Subcutaneous abdominal adipose tissue (tissue), 5 donors: ENCODE data around the gene SNX32.

Experiments
- H3K27ac ChIP-seq: one replicate; pipeline ENCODE4 v1.7.0; 2013; ENCODE audit warnings: low read depth, mild to moderate bottlenecking, inconsistent platforms, low read length, moderate library complexity
- H3K27me3 ChIP-seq, 5 donors: one replicate each; pipeline ENCODE4 v1.7.0; 2013; ENCODE audit warnings: low read length in 5 of 5, inconsistent platforms in 1 of 5; ENCODE audit not compliant: control insufficient read depth in 5 of 5, insufficient read depth in 4 of 5
- H3K36me3 ChIP-seq, 5 donors: one replicate each; pipeline ENCODE4 v1.7.0; 2013; ENCODE audit warnings: low read length in 5 of 5; ENCODE audit not compliant: control insufficient read depth in 5 of 5, insufficient read depth in 5 of 5
- H3K4me1 ChIP-seq, 5 donors: one replicate each; pipeline ENCODE4 v1.7.0; 2013; ENCODE audit warnings: low read length in 5 of 5, mild to moderate bottlenecking in 3 of 5, moderate library complexity in 1 of 5; ENCODE audit not compliant: control insufficient read depth in 5 of 5, insufficient read depth in 5 of 5
- H3K4me3 ChIP-seq, 5 donors: one replicate each; pipeline ENCODE4 v1.7.0; 2013; ENCODE audit warnings: low read length in 5 of 5, low read depth in 1 of 5
- H3K9ac ChIP-seq, 5 donors: one replicate each; pipeline ENCODE4 v1.7.0; 2013; ENCODE audit warnings: low read length in 5 of 5, mild to moderate bottlenecking in 4 of 5, moderate library complexity in 3 of 5
- H3K9me3 ChIP-seq, 5 donors: one replicate each; pipeline ENCODE4 v1.7.0; 2013; ENCODE audit warnings: low read length in 5 of 5; ENCODE audit not compliant: control insufficient read depth in 5 of 5
- donor health status: healthy.
- donor health status: healthy.
- donor health status: healthy.
- donor health status: healthy.
- donor health status: healthy.

The SNX32 gene

DNA sequence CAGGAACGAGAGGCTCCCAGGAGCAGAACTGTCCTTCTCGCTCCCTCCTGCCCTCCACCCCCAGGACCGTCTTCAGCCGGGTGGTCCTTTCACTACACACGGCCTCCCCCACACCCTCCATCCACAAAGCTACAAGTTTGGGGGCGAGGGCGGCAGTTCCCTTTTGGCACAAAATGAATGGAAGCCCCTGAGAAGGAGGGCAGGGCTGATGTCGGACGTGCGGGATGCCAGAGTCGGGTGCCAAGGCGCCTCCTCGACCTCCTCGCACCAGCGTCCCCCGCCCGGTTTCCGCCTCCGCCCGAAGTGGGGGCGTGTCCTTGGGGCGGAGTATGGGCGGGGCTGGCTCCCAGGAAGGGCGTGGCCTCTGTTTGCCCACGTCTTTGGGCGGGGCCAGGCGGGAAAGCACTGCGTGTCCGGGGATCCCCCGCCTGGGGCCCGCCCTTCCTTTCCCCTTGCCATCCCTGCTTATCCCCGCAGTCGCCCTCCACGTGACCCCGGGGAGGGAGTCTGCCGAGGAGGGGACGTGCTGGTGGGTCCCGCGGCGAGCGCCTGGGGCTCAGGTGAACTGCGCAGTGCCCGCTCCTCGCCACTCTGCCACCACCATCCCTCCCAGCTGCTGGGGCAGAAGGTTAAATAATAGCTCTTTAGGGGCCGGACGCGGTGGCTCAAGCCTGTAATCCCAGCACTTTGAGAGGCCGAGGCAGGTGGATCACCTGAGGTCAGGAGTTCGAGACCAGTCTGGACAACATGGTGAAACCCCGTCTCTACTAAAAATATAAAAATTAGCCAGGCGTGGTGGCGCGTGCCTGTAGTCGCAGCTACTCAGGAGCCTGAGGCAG is 39.8 kb downstream of the SNX32 start:
- Histone ChIP-seq H3K4me1 (peaks cover 8 to 40% (median 34%) of the 10 kb centered on the region in 5 donors), H3K9ac (peak overlapping the region in 4 of 5 donors; percentile 61 to 82 (median 74)), H3K36me3 (peaks cover 0 to 15% (median 9%) of the 10 kb centered on the region in 5 donors), H3K27me3 (no peaks in the 10 kb centered on the region), H3K9me3 (no peaks in the 10 kb centered on the region), H3K27ac (peak overlapping the region; percentile 62), H3K4me3 (peak overlapping the region; percentile 70 to 85 (median 76))

DNA sequence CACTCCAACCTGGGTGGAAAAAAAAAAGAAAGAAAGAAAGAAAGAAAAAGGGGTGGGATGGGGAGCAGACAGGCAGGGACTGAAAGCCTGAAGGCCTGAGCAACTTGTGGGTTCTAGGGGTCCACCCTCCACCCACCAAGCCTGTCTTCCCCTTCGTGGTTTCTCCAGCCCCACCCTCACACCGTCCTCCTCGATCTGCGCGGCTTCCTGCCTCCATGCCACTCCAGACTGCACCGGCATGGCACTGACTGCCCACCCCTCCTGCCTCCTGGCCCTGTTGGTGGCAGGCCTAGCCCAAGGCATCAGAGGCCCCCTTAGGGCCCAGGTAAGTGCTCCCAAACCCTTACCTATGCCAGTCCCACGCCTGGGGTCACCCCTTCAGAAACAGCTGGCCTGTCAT is 45.9 kb downstream of the SNX32 start, which contains the start of gene CTSW:
TSS of gene CTSW (plus strand) at position 221 of the 400 bp plus-strand sequence. CDS start at position 239, 18 bp downstream.
- Histone ChIP-seq H3K36me3 (peaks cover 0 to 24% (median 21%) of the 10 kb centered on the region in 5 donors), H3K9me3 (no peaks in the 10 kb centered on the region), H3K27ac (no peak within 1 kb of the TSS), H3K27me3 (no peaks in the 10 kb centered on the region), H3K4me3 (no peak within 1 kb of the TSS), H3K9ac (no peak within 1 kb of the TSS), H3K4me1 (no peaks in the 10 kb centered on the region)

DNA sequence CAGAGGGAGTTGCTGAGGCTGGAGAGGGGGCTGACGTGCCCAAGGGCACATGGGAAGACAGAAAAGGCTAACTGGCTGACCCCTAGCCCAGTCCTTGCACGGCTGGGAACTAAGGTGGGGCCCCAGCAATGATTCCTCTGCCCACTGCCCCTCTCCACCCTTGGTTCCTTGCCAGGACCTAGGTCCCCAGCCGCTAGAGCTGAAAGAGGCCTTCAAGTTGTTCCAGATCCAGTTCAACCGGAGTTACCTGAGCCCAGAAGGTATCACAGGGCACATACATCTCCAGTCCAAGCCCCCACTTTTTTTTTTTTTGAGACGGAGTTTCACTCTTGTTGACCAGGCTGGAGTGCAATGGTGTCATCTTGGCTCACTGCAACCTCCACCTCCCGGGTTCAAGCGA is 46.3 kb downstream of the SNX32 start:
- Histone ChIP-seq H3K4me1 (peaks cover 0 to 4% (median 0%) of the 10 kb centered on the region in 5 donors), H3K36me3 (peaks cover 0 to 27% (median 24%) of the 10 kb centered on the region in 5 donors), H3K9me3 (no peaks in the 10 kb centered on the region), H3K27me3 (no peaks in the 10 kb centered on the region), H3K4me3 (no peak overlapping the region), H3K9ac (no peak overlapping the region), H3K27ac (no peak overlapping the region)

DNA sequence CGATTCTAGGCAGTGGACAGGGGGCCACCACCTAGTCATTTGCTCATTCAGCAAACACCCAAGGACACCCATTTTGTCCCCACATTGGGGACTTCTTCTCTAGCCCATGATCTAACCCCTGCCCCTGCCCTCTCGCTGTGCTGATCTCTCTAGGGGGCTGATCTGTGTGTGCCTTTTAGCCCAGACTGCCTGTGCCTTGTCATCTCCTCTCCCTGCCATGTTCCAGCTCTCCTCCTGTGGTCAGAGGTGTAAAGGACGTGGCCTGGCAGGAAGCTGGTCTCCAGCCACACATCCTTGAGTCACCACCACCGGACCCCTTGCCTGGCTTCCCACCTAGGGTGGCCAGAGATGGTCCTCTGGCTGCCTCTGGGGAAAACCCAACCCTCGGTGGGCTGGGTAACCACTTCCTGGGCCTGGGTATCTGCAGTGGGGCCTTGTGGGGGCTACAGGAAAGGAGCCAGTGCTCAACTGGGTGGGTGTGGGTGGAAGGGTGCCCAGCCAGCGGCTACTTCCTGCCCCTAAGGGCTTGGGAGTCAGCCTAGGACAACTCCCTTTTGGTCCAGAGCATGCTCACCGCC is 47.2 kb downstream of the SNX32 start:
- Histone ChIP-seq H3K4me3 (no peak overlapping the region), H3K27ac (no peak overlapping the region), H3K9ac (peak overlapping the region in 1 of 5 donors; percentile 23), H3K36me3 (peaks cover 0 to 36% (median 26%) of the 10 kb centered on the region in 5 donors), H3K27me3 (no peaks in the 10 kb centered on the region), H3K4me1 (peaks cover 0 to 4% (median 0%) of the 10 kb centered on the region in 5 donors), H3K9me3 (no peaks in the 10 kb centered on the region)

DNA sequence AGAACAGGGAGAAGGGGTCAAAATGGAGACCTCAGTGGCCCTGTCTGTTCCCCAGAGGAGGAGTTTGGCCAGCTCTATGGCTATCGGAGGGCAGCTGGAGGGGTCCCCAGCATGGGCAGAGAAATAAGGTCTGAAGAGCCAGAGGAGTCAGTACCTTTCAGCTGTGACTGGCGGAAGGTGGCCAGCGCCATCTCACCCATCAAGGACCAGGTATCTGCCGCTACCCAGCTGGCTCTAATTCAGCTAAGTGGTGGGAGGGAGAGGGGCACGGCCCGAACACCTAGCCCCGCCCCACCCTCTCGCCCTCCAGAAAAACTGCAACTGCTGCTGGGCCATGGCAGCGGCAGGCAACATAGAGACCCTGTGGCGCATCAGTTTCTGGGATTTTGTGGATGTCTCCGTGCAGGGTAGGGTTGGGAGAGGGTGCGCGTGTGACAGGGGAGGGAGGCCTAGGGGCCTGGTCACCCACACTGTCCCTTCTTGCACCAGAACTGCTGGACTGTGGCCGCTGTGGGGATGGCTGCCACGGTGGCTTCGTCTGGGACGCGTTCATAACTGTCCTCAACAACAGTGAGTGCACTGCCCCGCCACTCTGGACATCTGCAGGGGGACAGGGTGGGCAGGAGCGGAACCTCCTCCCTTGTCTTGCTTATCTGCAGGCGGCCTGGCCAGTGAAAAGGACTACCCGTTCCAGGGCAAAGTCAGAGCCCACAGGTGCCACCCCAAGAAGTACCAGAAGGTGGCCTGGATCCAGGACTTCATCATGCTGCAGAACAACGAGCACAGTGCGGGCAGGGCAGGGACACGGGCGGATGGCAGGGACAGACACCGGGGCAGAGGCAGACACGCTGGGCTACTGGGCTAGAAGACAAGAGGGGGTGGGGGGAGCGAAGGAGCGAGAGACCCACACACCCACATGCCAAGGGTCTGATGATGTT is 48.6 kb downstream of the SNX32 start:
- peaks cover 5 to 44% (median 34%) of the 10 kb centered on the region in 5 donors for H3K36me3 ChIP-seq
- no peak overlapping the region for H3K9ac ChIP-seq
- no peak overlapping the region for H3K4me3 ChIP-seq
- H3K27ac ChIP-seq: no peak overlapping the region
- H3K27me3 ChIP-seq: no peaks in the 10 kb centered on the region
- no peaks in the 10 kb centered on the region for H3K9me3 ChIP-seq
- peaks cover 0 to 6% (median 3%) of the 10 kb centered on the region in 5 donors for H3K4me1 ChIP-seq

DNA sequence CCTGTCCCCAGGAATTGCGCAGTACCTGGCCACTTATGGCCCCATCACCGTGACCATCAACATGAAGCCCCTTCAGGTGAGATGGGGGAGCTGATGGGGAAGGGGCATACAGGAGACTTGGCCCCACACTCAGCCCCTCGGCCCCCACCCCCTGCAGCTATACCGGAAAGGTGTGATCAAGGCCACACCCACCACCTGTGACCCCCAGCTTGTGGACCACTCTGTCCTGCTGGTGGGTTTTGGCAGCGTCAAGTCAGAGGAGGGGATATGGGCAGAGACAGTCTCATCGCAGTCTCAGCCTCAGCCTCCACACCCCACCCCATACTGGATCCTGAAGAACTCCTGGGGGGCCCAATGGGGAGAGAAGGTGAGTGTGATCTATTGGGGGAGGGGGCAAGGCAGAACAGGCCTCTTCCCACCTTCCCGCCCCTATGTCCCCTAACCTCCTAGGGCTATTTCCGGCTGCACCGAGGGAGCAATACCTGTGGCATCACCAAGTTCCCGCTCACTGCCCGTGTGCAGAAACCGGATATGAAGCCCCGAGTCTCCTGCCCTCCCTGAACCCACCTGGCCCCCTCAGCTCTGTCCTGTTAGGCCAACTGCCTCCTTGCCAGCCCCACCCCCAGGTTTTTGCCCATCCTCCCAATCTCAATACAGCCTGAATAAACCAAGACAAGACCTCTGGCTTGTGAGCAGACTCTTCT is 49.4 kb downstream of the SNX32 start:
- H3K36me3 ChIP-seq: peaks cover 5 to 44% (median 34%) of the 10 kb centered on the region in 5 donors

DNA sequence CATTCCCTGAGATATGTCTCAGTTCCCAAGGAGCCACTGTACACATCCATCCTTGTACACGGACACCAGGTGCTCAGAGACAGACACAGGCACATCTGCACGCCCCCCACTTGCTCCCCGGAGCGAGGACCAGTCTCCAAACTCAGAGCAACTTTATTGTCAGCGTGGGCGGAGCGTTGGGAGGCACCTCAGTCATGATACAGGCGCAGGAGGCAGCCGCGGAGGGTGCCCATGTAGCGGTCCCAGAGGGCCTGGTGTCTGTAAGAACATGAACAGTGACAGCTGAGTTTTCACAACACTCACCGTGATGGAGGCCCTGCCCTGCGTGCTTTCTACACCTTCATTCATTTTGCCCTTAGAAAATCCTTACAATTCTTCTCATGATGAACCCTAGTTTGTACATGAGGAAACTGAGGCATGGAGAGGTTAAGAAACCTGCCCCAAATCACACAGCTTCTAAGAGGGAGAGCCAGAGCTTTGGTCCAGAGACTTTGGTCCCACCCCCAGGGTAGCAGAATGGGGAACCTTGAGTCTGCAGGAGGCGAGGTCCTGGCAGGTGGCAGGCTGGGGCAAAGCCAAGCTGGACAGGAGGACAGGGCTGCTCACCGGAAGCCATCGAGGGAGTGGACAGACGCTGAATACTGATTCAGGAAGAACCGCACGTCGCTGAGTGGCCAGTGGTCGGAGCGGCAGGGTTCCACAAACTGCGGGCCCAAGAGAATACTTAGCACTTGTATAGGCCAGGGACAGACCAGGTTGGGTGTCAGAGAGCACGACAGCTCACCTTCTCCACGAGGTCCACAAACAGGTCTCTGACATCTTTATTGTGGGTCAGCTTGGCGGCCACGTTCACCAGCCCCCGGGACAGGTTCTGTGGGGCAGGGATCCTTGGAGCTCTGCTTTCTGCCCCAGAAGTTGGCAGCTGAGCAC is 50.3 kb downstream of the SNX32 start:
- no peak overlapping the region for H3K4me3 ChIP-seq
- H3K4me1 ChIP-seq: peaks cover 0 to 19% (median 17%) of the 10 kb centered on the region in 5 donors
- H3K36me3 ChIP-seq: peaks cover 5 to 44% (median 34%) of the 10 kb centered on the region in 5 donors
- no peak overlapping the region for H3K27ac ChIP-seq
- H3K27me3 ChIP-seq: no peaks in the 10 kb centered on the region
- no peaks in the 10 kb centered on the region for H3K9me3 ChIP-seq
- no peak overlapping the region for H3K9ac ChIP-seq

More for the DNA sequence above, 49.4 kb downstream of the SNX32 start:
- Histone ChIP-seq H3K4me1 (peaks cover 0 to 14% (median 11%) of the 10 kb centered on the region in 5 donors), H3K27me3 (no peaks in the 10 kb centered on the region), H3K27ac (no peak overlapping the region), H3K4me3 (no peak overlapping the region), H3K9me3 (no peaks in the 10 kb centered on the region), H3K9ac (no peak overlapping the region)

DNA sequence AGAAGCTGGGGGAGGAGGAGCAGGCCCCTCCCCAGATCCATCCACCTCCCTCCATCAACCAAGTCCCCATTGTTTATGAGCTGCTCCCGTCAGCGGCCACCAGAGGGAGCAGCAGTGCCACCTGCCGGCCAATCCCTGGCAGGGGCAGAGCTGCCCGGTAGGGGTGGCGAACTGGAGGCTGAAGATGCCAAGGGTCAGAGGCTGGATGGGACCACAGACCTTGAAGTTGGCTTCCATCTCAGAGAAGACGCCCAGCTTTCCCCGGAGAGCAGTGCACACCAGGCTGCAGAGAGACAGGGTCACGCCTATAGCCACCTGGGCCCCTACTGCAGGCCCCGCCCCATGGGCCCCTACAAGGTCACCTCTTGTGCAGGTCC is 50.9 kb downstream of the SNX32 start:
- H3K9ac ChIP-seq: peak overlapping the region in 1 of 5 donors; percentile 20
- H3K27ac ChIP-seq: no peak overlapping the region
- peaks cover 2 to 26% (median 23%) of the 10 kb centered on the region in 5 donors for H3K4me1 ChIP-seq
- no peaks in the 10 kb centered on the region for H3K9me3 ChIP-seq
- peaks cover 5 to 44% (median 34%) of the 10 kb centered on the region in 5 donors for H3K36me3 ChIP-seq
- no peak overlapping the region for H3K4me3 ChIP-seq
- H3K27me3 ChIP-seq: no peaks in the 10 kb centered on the region
